HG03039 (cell line): ENCODE measurements around the gene SPAG4.

Experiments
- ATAC-seq: cut with Tn5 transposase; IDR thresholded peaks from one replicate; pipeline ENCODE4 v1.9.1; 2021; ENCODE audit warnings: mild to moderate bottlenecking, moderate library complexity; ENCODE audit not compliant: unreplicated experiment

The SPAG4 gene

GRCh38 chr20:35615667-35616464 is at the start of gene SPAG4:
TSS of gene SPAG4 (plus strand) at chr20:35615829. CDS start at chr20:35616004, 175 bp downstream.
- ATAC-seq: peak; percentile 59

GRCh38 chr20:35568645-35569044 is 47.0 kb upstream of the SPAG4 start:
- ATAC-seq: no peak

- ATAC-seq: no peak
Measured at GRCh38 chr20:35571555-35571954, 44.1 kb upstream of the SPAG4 start.

- ATAC-seq: no peak
Measured at GRCh38 chr20:35572838-35573237, 42.8 kb upstream of the SPAG4 start.

GRCh38 chr20:35575958-35576357 is 39.7 kb upstream of the SPAG4 start:
- no peak for ATAC-seq

- ATAC-seq: no peak
Measured at GRCh38 chr20:35576816-35577215, 38.8 kb upstream of the SPAG4 start.

- no peak for ATAC-seq
Measured at GRCh38 chr20:35578469-35578868, 37.2 kb upstream of the SPAG4 start.

- no peak for ATAC-seq
Measured at GRCh38 chr20:35579196-35579595, 36.4 kb upstream of the SPAG4 start.

- ATAC-seq: no peak
Measured at GRCh38 chr20:35582131-35582530, 33.5 kb upstream of the SPAG4 start.

- ATAC-seq: no peak
Measured at GRCh38 chr20:35582741-35583404, 32.8 kb upstream of the SPAG4 start.

GRCh38 chr20:35583636-35584560 is 31.7 kb upstream of the SPAG4 start:
- ATAC-seq: no peak

- ATAC-seq: no peak
Measured at GRCh38 chr20:35586751-35587425, 28.7 kb upstream of the SPAG4 start.

- no peak for ATAC-seq
Measured at GRCh38 chr20:35587436-35587835, 28.2 kb upstream of the SPAG4 start.

GRCh38 chr20:35588397-35588796 is 27.2 kb upstream of the SPAG4 start:
- ATAC-seq: no peak

- ATAC-seq: no peak
Measured at GRCh38 chr20:35592339-35592974, 23.2 kb upstream of the SPAG4 start.

GRCh38 chr20:35595456-35595855 is 20.2 kb upstream of the SPAG4 start:
- no peak for ATAC-seq

GRCh38 chr20:35595901-35596300 is 19.7 kb upstream of the SPAG4 start:
- ATAC-seq: no peak

- no peak for ATAC-seq
Measured at GRCh38 chr20:35597186-35597585, 18.4 kb upstream of the SPAG4 start.

GRCh38 chr20:35598476-35598875 is 17.2 kb upstream of the SPAG4 start:
- ATAC-seq: no peak
